Breast epithelium (tissue), 4 donors: ENCODE data around the gene SYNJ1. TPM values are rescaled to one million over a fixed set of nuclear protein-coding genes. Genes with fewer than 3 reads are reported as not detected.

Source experiments
- DNase-seq, 2 donors: peaks; one replicate each; pipeline ENCODE4 v3.0.0-alpha.2; 2019; ENCODE audit warnings: low spot score in 2 of 2
- H3K27ac ChIP-seq, 2 donors: fragments of 200-600 bp; sonication (generic) in 1 of 2; one replicate each; pipeline ENCODE4 v1.5.1; 2016 to 2019; ENCODE audit warnings: mild to moderate bottlenecking in 1 of 2
- H3K27me3 ChIP-seq, 2 donors: fragments of 200-600 bp; sonication (generic) in 1 of 2; one replicate each; pipeline versions ENCODE4 v1.5.1 to v1.6.0; 2017 to 2019; ENCODE audit warnings: control low read depth in 1 of 2, mild to moderate bottlenecking in 1 of 2
- H3K36me3 ChIP-seq: fragments of 200-600 bp; one replicate; pipeline ENCODE4 v1.5.1; 2019
- H3K4me1 ChIP-seq, 2 donors: fragments of 200-600 bp; sonication (generic); one replicate each; pipeline ENCODE4 v1.5.1; 2016 to 2019; ENCODE audit warnings: control low read depth in 1 of 2
- H3K4me3 ChIP-seq, 3 donors: fragments of 200-600 bp; sonication (generic); 1 replicate in 2 of 3; 2 replicates in 1 of 3; pipeline ENCODE4 v1.5.1; 2016 to 2019; ENCODE audit warnings: mild to moderate bottlenecking in 3 of 3, moderate library complexity in 2 of 3
- H3K9me3 ChIP-seq, 2 donors: fragments of 200-600 bp; sonication (generic) in 1 of 2; one replicate each; pipeline ENCODE4 v1.5.1; 2016 to 2019; ENCODE audit warnings: control low read depth in 1 of 2
- POLR2A ChIP-seq: fragments of 450-650 bp; IDR thresholded peaks from one replicate; pipeline ENCODE4 v1.6.1; 2016; ENCODE audit warnings: antibody characterized with exemption, mild to moderate bottlenecking, moderate library complexity
- POLR2AphosphoS5 ChIP-seq, 3 donors: sonication (generic); formaldehyde crosslinking; IDR thresholded peaks; one replicate each; pipeline ENCODE4 v1.6.1; 2017; ENCODE audit warnings: antibody characterized with exemption in 3 of 3
- intact Hi-C: fragments of 100-400 bp; cut with DNase I; formaldehyde crosslinking; loops from one replicate; pipeline ENCODE4 v1.15.1; 2023; ENCODE audit warnings: low total_unique reads
- total RNA-seq, 3 donors: library from RNA; depleted of rRNA; stranded (reverse); fragments of >200 nt; gene quantifications; one replicate each; pipeline ENCODE4 v1.1.0, GENCODE V29; 2016
- TF ChIP-seq, protein P1 (sequence below), 3 donors: fragments of 450-650 bp; IDR thresholded peaks; one replicate each; pipeline ENCODE4 v1.5.1; 2016 to 2017; ENCODE audit warnings: antibody characterized with exemption in 3 of 3, mild to moderate bottlenecking in 3 of 3, moderate library complexity in 3 of 3

Gene SYNJ1
- total RNA-seq, 3 donors from 2014 or later, result 8.2 to 13.9 (median 11.0) TPM

GRCh38 chr21:32735524-32735923 lies 7.7 kb upstream of the SYNJ1 start:
- Histone ChIP-seq H3K4me1 (no peaks in the 10 kb centered on the region), H3K4me3 (no peak overlapping the region), H3K27ac (no peak overlapping the region), H3K27me3 (no peaks in the 10 kb centered on the region), H3K9me3 (no peaks in the 10 kb centered on the region), H3K36me3 (no peaks in the 10 kb centered on the region)
- TF ChIP-seq, protein P1, sequence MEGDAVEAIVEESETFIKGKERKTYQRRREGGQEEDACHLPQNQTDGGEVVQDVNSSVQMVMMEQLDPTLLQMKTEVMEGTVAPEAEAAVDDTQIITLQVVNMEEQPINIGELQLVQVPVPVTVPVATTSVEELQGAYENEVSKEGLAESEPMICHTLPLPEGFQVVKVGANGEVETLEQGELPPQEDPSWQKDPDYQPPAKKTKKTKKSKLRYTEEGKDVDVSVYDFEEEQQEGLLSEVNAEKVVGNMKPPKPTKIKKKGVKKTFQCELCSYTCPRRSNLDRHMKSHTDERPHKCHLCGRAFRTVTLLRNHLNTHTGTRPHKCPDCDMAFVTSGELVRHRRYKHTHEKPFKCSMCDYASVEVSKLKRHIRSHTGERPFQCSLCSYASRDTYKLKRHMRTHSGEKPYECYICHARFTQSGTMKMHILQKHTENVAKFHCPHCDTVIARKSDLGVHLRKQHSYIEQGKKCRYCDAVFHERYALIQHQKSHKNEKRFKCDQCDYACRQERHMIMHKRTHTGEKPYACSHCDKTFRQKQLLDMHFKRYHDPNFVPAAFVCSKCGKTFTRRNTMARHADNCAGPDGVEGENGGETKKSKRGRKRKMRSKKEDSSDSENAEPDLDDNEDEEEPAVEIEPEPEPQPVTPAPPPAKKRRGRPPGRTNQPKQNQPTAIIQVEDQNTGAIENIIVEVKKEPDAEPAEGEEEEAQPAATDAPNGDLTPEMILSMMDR (IDR thresholded peaks at IDR 0.05), result no peak
- TF ChIP-seq POLR2AphosphoS5 (IDR thresholded peaks at IDR 0.05) (no peak), POLR2A (no peak)
- DNase-seq, result no peak
- intact Hi-C loops, result no loop called here

DNA sequence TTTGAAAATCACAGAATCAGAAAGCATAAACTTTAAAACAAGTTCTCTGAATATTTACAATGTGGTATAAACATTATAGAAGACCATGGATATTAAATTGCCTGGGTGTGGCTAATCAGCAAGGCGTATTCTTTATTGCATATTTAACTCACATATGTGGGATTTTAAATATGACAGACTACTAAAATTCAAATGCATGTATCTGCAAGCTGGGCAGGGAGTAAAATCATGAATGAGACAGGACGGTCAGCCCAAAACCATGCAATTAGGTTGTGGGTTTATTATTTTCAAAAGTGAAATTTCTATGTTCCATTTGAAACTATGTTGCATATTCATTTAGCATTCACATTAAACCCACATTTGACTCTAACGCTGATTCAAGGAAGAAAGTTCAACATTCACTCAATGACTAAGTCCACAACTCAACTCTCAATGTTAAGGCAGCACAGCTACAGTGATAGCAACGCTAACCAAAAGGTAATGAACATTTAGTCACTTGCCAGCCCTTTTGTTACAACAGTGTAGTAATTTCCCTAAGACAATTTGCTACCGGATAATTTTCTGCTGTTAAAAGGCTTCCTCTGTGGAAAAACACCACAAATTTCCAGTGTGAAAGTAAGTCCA lies 6.3 kb upstream of the SYNJ1 start:
- no peaks in the 10 kb centered on the region for H3K36me3 ChIP-seq
- TF ChIP-seq, protein P1 (IDR thresholded peaks at IDR 0.05), result no peak
- TF ChIP-seq POLR2AphosphoS5 (IDR thresholded peaks at IDR 0.05), result no peak
- TF ChIP-seq POLR2A, result no peak
- no peak overlapping the region for H3K4me3 ChIP-seq
- intact Hi-C loops, result no loop called here
- H3K27ac ChIP-seq, result no peak overlapping the region
- H3K4me1 ChIP-seq, result no peaks in the 10 kb centered on the region
- DNase-seq, result no peak
- H3K9me3 ChIP-seq, result no peaks in the 10 kb centered on the region
- no peaks in the 10 kb centered on the region for H3K27me3 ChIP-seq

GRCh38 chr21:32733356-32733755 lies 5.5 kb upstream of the SYNJ1 start:
- Histone ChIP-seq H3K27me3 (no peaks in the 10 kb centered on the region), H3K4me3 (no peak overlapping the region), H3K9me3 (no peaks in the 10 kb centered on the region), H3K27ac (no peak overlapping the region), H3K36me3 (no peaks in the 10 kb centered on the region), H3K4me1 (no peaks in the 10 kb centered on the region)
- no peak for TF ChIP-seq POLR2AphosphoS5 (IDR thresholded peaks at IDR 0.05)
- TF ChIP-seq POLR2A, result no peak
- TF ChIP-seq, protein P1 (IDR thresholded peaks at IDR 0.05), result no peak
- intact Hi-C loops, result no loop called here
- DNase-seq, result no peak

GRCh38 chr21:32732544-32732943 lies 4.7 kb upstream of the SYNJ1 start:
- Histone ChIP-seq H3K9me3 (no peaks in the 10 kb centered on the region), H3K27ac (no peak overlapping the region), H3K27me3 (no peaks in the 10 kb centered on the region), H3K4me1 (no peaks in the 10 kb centered on the region), H3K36me3 (no peaks in the 10 kb centered on the region), H3K4me3 (no peak overlapping the region)
- no peak for DNase-seq
- intact Hi-C loops, result no loop called here
- TF ChIP-seq POLR2AphosphoS5 (IDR thresholded peaks at IDR 0.05) (no peak), POLR2A (no peak)
- TF ChIP-seq, protein P1 (IDR thresholded peaks at IDR 0.05), result no peak

- DNase-seq, result no peak
- Histone ChIP-seq H3K27ac (peak overlapping the region; percentile 90), H3K4me1 (no peaks in the 10 kb centered on the region), H3K4me3 (peak overlapping the region; percentile 75 to 96 (median 84)), H3K36me3 (no peaks in the 10 kb centered on the region), H3K9me3 (no peaks in the 10 kb centered on the region), H3K27me3 (no peaks in the 10 kb centered on the region)
- TF ChIP-seq POLR2A (no peak), POLR2AphosphoS5 (IDR thresholded peaks at IDR 0.05) (no peak)
- TF ChIP-seq, protein P1 (IDR thresholded peaks at IDR 0.05), result no peak
- intact Hi-C loops, result no loop called here
Measured at GRCh38 chr21:32728848-32729247, 1.0 kb upstream of the SYNJ1 start.
